ENCODE measurements around the gene VPS29.

DNA sequence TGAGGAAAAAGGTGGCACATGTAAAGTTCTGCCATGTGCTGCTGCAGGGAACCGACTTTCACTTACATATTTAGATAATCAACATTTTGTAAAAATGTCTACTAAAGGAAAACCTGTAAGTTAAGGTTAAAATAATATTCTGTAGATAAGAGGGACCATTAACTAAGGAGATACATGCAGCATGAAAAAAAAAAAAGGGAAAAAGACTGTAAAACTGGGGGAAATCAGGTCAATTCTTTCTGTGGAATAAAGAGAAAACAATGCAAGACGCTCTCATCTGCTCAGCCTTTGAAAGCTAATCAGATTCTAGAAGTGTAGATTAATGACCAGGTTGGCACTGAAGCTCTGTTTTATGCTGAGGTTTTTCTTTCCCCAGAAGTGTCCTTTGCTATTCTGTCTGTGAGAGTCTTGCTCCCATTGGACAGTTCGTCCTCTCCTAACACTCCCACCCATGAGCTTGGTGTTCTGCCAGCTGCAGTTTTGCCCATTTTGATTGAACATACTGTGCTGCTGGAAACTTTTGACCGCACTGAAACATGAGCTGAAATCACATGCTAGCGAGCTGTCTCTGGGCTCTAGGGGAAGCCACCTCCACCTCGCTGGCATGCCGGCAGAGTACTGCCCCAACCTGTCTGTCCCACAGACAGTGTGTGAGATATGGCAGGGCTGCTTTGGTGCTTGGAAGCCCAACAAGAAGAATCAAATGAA lies 41.5 kb upstream of the VPS29 start:
- no peak for TF ChIP-seq CTCF (IDR thresholded peaks at IDR 0.05; ENCODE audit: poor library complexity, severe bottlenecking)
- no peak for TF ChIP-seq TAF1 (IDR thresholded peaks at IDR 0.05; ENCODE audit: low read depth)
- TF ChIP-seq, protein P1, sequence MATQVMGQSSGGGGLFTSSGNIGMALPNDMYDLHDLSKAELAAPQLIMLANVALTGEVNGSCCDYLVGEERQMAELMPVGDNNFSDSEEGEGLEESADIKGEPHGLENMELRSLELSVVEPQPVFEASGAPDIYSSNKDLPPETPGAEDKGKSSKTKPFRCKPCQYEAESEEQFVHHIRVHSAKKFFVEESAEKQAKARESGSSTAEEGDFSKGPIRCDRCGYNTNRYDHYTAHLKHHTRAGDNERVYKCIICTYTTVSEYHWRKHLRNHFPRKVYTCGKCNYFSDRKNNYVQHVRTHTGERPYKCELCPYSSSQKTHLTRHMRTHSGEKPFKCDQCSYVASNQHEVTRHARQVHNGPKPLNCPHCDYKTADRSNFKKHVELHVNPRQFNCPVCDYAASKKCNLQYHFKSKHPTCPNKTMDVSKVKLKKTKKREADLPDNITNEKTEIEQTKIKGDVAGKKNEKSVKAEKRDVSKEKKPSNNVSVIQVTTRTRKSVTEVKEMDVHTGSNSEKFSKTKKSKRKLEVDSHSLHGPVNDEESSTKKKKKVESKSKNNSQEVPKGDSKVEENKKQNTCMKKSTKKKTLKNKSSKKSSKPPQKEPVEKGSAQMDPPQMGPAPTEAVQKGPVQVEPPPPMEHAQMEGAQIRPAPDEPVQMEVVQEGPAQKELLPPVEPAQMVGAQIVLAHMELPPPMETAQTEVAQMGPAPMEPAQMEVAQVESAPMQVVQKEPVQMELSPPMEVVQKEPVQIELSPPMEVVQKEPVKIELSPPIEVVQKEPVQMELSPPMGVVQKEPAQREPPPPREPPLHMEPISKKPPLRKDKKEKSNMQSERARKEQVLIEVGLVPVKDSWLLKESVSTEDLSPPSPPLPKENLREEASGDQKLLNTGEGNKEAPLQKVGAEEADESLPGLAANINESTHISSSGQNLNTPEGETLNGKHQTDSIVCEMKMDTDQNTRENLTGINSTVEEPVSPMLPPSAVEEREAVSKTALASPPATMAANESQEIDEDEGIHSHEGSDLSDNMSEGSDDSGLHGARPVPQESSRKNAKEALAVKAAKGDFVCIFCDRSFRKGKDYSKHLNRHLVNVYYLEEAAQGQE (IDR thresholded peaks at IDR 0.05; ENCODE audit: borderline replicate concordance): no peak
- TF ChIP-seq SMC3 (conservative IDR thresholded peaks at IDR 0.05; ENCODE audit: poor library complexity): no peak
